HL-60/S4 (cell line): Measurements from ENCODE around the gene AFAP1.

Source experiments
- in situ Hi-C: fragments of 300-500 bp; cut with MboI; formaldehyde crosslinking; loops from 2 replicates; pipeline ENCODE4 v1.14.3; 2022; ENCODE audit warnings: low sequenced_read_pairs

Gene AFAP1

GRCh38 chr4:7733801-7734650, 205.6 kb downstream of the AFAP1 start:
- in situ Hi-C loops: no loop called here

DNA sequence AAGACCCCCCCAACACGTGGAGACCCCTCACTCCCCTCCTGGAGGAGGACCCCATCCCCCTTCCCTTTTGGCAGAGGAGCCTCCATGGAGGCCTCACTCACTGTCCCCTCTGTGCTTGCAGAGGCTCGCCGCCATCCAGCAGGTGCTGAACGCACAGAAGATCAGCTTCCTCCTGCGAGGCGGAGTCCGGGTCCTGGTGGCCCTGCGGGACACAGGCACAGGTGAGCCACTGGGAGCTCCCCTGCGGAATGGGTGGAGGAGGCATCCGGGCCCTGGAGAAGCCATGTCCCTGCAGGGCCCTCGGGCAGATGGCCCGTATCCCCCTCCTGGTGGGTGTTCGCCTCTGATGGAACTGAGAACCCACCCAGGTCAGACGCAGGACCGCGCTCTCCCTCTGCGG, 206.5 kb downstream of the AFAP1 start:
- in situ Hi-C loops: no loop called here

DNA sequence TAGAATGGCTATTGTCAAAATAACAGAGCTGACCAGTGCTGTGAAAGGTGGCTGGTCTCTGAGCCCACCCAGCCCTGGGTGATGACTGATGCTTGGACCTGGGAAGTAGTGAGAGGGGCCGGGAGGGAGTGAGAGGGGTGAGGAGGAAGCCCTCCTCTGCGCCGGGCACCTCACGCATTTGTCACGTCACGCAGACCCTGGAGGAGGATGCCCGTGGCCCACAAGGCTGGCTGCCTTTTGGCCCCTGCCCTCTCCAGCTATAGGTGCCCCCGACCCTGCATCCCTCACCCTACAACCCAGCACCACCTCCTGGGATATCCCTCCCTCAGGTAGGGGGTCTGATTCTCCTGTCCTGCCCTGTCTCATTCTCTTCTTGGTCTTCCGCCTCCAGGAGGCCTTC, 207.4 kb downstream of the AFAP1 start:
- in situ Hi-C loops: no loop called here

DNA sequence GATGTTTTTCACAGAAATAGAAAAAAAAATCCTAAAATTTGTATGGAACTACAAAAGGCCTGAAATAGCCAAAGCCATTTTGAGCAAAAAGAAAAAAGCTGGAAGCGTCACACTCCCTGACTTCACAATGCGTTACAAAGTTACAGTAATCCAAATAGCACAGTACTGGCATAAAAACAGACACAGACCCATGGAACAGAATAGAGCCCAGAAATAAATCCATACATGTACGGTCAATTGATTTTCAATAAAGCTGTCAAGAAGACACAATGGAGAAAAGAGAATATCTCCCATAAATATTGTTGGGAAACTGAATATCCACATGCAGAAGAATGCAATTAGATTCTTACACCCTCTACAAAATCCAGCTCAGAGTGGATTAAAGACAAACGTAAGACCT, 208.2 kb downstream of the AFAP1 start:
- in situ Hi-C loops: no loop called here

GRCh38 chr4:7727749-7728148, 211.9 kb downstream of the AFAP1 start:
- in situ Hi-C loops: no loop called here

- in situ Hi-C loops: no loop called here
Measured at GRCh38 chr4:7726665-7727413, 212.8 kb downstream of the AFAP1 start.

GRCh38 chr4:7725951-7726350, 213.7 kb downstream of the AFAP1 start:
- in situ Hi-C loops: no loop called here

DNA sequence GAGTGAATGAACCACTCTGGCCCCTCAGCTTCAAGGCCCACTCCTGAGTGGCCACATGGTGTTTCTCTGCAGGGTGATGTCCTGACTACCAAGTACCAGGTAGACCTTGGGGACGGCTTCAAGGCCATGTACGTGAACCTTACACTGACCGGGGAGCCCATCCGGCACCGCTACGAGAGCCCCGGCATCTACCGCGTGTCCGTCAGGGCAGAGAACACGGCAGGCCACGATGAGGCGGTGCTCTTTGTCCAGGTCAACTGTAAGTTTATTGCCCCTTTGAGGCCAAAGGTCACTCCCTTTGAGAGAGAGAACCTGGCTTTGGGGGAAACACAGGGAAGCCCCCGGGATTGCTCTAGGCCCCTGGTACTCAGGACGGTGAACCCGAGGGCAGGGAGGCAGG, 216.0 kb downstream of the AFAP1 start:
- in situ Hi-C loops: loop anchor here (25.0 kb wide), 1 partner anchor 611 kb away; no protein-coding TSS in a partner anchor

DNA sequence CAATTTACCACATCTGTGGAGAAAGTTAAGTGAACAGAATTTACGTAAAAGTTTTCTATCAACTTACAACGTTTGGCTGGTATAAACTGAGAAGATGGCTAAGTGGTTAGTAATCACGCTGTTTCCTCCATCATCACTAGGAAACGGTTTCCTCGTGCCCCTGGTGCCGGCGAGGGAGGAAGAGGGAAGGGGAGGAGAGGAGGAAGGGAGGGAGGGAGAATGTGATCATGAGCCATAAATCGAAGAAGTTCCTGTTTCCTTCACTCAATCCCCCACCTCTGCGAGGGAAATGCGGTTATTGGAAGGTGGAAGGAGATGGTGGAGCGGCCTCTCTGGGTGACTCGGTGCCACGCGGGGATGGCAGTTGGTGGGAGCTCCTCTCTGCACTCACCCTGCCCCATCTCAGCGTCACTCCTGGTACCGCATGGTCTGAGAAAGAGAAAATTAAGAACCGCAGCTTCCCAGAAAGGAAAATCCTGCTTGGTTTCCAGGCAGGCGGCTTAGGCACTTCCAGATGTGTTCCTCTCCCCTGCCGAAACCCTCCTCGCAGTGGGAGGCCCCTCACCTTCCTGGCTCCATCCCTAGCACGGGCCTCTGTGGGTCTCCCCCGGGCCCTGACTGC, 216.8 kb downstream of the AFAP1 start:
- in situ Hi-C loops: loop anchor here (25.0 kb wide), 1 partner anchor 611 kb away; no protein-coding TSS in a partner anchor

DNA sequence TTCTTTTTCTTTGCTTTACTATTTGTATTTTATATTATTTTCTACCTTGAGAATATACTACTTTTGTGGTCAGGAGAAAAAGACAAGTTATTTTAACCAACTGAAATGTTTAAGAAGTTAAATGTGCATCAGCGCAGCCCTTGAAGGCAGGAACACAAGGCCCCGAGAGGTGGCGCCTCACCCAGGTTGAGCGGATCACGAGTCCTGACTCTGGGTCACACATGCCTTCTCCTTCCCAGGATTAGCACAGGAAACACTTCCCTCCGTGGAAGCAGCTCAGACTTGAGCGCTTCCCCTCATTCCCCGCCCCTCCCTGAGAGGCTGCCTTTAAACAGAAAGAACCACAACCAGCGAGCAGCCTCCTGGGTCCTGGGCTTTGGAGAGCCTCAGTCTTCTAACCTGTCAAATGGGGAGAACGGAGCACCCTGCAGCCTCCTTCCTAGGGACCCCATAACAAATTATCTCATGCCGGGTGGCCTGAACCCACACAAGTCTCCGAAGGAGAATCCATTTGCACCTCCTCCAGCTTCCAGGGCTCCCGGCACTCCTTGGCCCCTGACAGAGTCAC, 217.6 kb downstream of the AFAP1 start:
- in situ Hi-C loops: loop anchor here (25.0 kb wide), 1 partner anchor 610 kb away; no protein-coding TSS in a partner anchor

DNA sequence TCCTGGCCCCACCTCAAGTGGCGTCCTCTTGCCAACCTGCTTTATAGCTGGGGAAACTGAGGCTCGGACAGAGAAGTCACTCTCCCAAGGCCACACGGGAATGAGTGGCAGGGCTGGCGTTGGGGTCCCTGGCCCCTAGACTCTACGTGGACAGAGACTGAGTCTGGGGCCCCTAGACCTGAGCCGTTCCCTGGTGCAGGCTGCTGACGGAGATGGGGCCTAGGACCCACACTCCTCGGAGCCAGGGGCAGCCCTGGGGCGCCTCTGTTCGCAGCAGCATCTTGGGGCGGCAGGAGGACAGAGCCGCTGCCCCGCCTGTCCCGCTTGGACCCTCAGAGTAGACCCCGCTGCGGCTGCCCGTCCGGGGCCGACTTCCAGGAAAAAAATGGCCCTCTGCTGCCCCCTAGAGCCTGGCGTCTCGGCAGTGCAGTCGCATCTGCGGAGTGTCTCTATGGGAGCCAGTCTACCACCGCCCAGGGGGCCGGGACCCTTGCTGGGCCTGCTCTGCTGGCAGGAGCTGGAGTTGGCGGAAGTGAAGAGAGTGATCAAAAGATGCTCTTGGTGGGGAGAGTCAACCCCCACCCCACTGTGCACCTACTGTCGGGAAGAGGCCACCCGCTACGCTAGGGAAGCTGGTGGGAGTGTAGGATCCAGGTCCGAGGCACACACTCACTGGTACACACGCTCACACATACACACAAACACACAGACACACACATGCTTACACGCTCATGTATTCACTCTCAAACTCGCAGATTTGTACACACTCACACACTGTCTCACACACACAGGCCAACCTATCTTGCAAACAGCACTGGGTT, 220.1 kb downstream of the AFAP1 start:
- in situ Hi-C loops: loop anchor here (25.0 kb wide), 1 partner anchor 607 kb away; no protein-coding TSS in a partner anchor

GRCh38 chr4:7717946-7718490, 221.6 kb downstream of the AFAP1 start:
- in situ Hi-C loops: loop anchor here (25.0 kb wide), 1 partner anchor 606 kb away; no protein-coding TSS in a partner anchor

GRCh38 chr4:7717161-7717560, 222.5 kb downstream of the AFAP1 start:
- in situ Hi-C loops: loop anchor here (25.0 kb wide), 1 partner anchor 605 kb away; no protein-coding TSS in a partner anchor

DNA sequence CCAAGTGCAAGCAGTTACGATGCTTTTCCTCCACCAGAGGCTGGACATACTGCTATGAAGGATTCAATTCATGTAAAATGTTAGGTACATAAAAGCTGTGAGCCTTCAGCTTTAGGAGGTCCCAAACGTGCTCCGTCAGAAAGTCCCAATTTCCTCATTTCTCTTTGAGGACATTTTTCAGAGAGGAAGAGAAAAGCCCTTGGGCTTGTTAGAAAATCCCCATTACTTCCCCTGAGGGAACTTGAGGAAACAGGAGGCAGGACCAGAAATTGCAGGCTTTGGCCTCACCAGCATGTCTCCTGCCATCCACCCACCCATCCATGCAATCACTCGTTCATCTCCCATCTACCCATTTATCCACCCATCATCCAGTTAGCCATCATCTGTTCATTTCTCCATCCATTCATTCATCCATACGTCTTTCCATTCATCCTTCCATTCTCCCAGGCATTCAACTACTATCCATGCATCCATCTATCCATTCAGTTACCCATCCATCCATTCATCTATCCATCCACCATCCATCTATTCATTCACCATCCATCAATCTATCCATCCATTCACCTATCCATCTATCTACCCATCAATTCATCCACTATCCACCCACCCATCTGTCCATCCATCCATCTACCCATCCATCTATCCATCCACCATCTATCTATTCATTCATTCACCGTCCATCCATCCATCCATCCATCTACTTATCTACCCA, 223.5 kb downstream of the AFAP1 start:
- in situ Hi-C loops: loop anchor here (25.0 kb wide), 1 partner anchor 604 kb away; no protein-coding TSS in a partner anchor

GRCh38 chr4:7715271-7716009, 224.2 kb downstream of the AFAP1 start:
- in situ Hi-C loops: loop anchor here (25.0 kb wide), 1 partner anchor 603 kb away; no protein-coding TSS in a partner anchor

DNA sequence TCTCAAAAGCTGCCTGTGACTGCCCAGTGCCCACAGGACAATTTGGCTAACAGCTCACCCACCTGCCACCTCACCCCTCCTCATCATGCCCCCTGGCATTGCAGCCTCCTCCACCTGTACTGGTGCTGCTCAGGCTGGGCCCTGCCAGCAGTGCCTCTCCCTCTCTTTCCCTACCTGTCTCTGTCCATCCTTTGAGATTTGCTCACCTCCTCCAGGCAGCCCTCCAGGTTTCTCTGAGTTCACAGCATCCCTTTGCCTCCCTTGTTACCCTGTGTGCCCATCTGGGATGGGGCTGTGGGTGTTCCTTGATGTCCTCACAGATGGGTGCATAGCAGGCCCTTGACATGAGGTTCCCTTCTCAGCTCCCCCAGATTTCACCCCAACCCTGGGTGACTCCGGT, 224.9 kb downstream of the AFAP1 start:
- in situ Hi-C loops: loop anchor here (25.0 kb wide), 1 partner anchor 602 kb away; no protein-coding TSS in a partner anchor

GRCh38 chr4:7714176-7714575, 225.5 kb downstream of the AFAP1 start:
- in situ Hi-C loops: loop anchor here (25.0 kb wide), 1 partner anchor 602 kb away; no protein-coding TSS in a partner anchor

DNA sequence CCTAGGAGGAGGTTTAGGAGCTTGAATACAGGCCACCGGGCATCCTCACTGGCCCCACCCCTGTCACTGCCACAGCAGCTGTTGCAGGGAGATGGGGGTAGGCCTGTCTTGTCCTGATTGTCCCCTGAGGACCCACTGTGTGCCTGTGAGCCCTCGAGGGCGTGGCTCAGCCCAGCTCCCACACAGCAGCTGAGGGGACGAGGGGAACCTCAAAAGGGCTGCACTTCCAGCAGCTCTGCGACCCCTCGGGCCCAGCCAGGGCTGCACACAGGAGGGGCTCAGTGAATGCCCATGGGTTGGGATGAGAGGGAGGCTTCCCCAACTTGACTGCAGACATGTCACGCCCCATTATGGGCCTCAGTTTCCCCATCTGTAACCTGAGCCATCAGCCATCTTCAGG, 225.9 kb downstream of the AFAP1 start:
- in situ Hi-C loops: loop anchor here (25.0 kb wide), 1 partner anchor 601 kb away; no protein-coding TSS in a partner anchor
